Suprapubic skin (tissue), 4 donors: ENCODE results near the gene MYMX.

ENCODE experiments used
- EP300 ChIP-seq: sonication (generic); formaldehyde crosslinking; IDR thresholded peaks from one replicate; pipeline ENCODE4 v1.6.1; 2017; ENCODE audit warnings: antibody characterized with exemption
- POLR2A ChIP-seq, 2 donors: fragments of 450-650 bp; IDR thresholded peaks; one replicate each; pipeline ENCODE4 v1.6.1; 2017; ENCODE audit warnings: antibody characterized with exemption in 2 of 2, mild to moderate bottlenecking in 2 of 2, moderate library complexity in 2 of 2
- POLR2AphosphoS5 ChIP-seq, 3 donors: sonication (generic); formaldehyde crosslinking; IDR thresholded peaks; one replicate each; pipeline ENCODE4 v1.6.1; 2017; ENCODE audit warnings: antibody characterized with exemption in 3 of 3
- TF ChIP-seq, protein P1 (sequence below), 2 donors: fragments of 200-600 bp in 1 of 2; fragments of 450-650 bp in 1 of 2; sonication (generic) in 1 of 2; IDR thresholded peaks; one replicate each; pipeline ENCODE4 v1.5.1; 2016 to 2019; ENCODE audit warnings: antibody characterized with exemption in 2 of 2, mild to moderate bottlenecking in 1 of 2, moderate library complexity in 1 of 2

DNA sequence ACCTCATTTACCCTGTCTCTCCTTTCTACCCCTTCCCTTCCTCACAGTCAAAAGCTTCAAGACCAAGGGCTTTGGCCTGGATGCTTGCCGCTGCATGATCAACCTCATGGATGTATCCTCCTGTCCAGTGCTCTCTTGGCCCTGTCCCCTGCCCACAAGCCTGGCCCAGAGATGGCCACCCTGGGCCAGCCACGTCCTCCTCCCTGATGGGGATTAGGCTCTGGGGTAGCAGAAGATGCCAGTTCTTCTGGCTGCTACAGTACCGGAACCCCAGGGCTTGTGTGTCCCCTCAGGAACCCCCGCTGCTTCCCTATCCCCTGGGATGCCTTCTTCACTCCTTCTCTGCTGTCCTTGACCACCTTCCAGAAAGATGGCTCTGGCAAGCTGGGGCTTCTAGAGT is 35.8 kb upstream of the MYMX start:
- TF ChIP-seq, protein P1, sequence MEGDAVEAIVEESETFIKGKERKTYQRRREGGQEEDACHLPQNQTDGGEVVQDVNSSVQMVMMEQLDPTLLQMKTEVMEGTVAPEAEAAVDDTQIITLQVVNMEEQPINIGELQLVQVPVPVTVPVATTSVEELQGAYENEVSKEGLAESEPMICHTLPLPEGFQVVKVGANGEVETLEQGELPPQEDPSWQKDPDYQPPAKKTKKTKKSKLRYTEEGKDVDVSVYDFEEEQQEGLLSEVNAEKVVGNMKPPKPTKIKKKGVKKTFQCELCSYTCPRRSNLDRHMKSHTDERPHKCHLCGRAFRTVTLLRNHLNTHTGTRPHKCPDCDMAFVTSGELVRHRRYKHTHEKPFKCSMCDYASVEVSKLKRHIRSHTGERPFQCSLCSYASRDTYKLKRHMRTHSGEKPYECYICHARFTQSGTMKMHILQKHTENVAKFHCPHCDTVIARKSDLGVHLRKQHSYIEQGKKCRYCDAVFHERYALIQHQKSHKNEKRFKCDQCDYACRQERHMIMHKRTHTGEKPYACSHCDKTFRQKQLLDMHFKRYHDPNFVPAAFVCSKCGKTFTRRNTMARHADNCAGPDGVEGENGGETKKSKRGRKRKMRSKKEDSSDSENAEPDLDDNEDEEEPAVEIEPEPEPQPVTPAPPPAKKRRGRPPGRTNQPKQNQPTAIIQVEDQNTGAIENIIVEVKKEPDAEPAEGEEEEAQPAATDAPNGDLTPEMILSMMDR (IDR thresholded peaks at IDR 0.05), result no peak
- TF ChIP-seq POLR2AphosphoS5 (IDR thresholded peaks at IDR 0.05) (no peak), EP300 (no peak), POLR2A (IDR thresholded peaks at IDR 0.05) (no peak)
